KBM-7 (cell line): Measurements from ENCODE around the gene IQCH.

Source experiments
- DNase-seq: peaks from one replicate; pipeline ENCODE4 v3.0.0-alpha.2; 2015
- in situ Hi-C: fragments of 300-500 bp; cut with MboI; formaldehyde crosslinking; loops from 2 replicates; pipeline ENCODE4 v1.14.3; 2020; ENCODE audit warnings: low sequenced_read_pairs, low pct_unique_long_range_greater_than_20kb, mixed read lengths

IQCH gene

GRCh38 chr15:67380921-67381320, 126.3 kb downstream of the IQCH start:
- in situ Hi-C loops = no loop called here
- no peak for DNase-seq

DNA sequence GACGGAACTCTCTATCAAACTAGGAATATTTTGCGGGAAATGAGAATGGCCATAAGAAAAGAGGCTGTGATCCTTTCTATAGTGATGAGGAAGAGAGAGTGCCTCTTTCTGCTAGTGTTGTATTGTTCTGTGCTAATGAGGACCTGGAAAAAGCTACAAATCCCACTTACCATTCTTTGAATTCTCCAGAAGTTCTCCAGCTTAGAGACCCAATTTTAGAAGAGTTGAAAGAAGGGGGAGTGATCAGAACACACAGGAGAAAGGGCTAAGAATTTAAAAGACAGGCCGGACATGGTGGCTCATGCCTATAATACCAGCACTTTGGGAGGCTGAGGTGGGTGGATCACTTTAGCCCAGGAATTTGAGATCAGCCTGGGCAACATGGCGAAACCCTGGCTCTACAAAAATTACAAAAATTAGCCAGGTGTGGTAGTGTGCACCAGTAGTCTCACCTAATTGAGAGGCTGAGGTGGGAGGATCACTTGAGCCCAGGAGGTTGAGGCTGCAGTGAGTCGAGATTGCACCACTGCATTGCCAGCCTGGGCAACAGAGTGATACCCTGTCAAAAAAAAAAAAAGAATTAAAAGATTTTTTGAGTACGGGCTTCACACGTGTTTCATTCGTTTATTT, 126.9 kb downstream of the IQCH start:
- no peak for DNase-seq
- in situ Hi-C loops = no loop called here

GRCh38 chr15:67382723-67383122, 128.1 kb downstream of the IQCH start:
- DNase-seq = no peak
- in situ Hi-C loops = no loop called here

GRCh38 chr15:67383899-67384298, 129.3 kb downstream of the IQCH start:
- peak; percentile 40 for DNase-seq
- in situ Hi-C loops = no loop called here

DNA sequence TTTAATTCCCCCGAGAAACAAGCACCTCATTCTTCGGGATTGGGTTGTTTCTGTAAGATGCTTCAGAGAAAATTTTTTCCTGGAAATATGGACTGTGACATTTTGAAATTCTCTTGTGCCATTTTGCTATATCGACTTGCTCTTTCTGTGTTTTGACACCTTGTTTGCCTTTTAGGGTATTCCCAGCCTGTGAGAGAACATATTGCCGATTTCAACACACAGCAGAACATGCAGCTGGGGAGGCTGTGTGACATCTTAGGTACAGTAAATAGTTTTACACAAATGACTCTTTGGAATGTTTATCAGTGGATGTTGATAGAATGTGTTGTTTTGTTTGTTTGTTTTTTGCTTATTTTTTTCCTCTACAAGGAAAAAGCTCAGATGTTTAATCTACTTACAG, 130.2 kb downstream of the IQCH start:
- no peak for DNase-seq
- in situ Hi-C loops = no loop called here

- in situ Hi-C loops = no loop called here
- DNase-seq = no peak
Measured at GRCh38 chr15:67385971-67386370, 131.4 kb downstream of the IQCH start.

GRCh38 chr15:67386947-67387346, 132.4 kb downstream of the IQCH start:
- DNase-seq = no peak
- in situ Hi-C loops = no loop called here

DNA sequence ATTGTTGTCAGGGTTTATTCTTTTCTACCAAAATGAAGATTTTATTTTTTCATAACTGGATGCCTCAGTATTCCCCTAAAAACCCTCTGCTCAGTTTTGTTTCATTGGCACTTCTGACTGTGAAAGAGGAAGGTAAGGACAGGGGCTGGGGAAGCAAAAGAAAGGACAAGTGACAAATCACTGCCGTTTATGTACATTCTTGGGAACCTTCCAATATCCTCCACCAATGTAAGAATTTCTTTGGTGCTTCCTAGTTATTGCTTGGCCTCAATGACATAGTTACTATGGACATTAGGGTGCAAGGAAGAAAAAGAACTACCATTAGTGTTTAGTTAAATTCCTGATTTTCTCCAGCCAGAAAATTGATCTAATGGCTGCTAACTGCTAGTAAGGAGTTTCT, 135.4 kb downstream of the IQCH start:
- DNase-seq = no peak
- in situ Hi-C loops = no loop called here

GRCh38 chr15:67394873-67395639, 140.5 kb downstream of the IQCH start:
- DNase-seq = no peak
- in situ Hi-C loops = no loop called here

GRCh38 chr15:67396114-67396513, 141.5 kb downstream of the IQCH start:
- in situ Hi-C loops = no loop called here
- DNase-seq = peak; percentile 75

- no peak for DNase-seq
Measured at GRCh38 chr15:67397139-67397538, 142.6 kb downstream of the IQCH start.

DNA sequence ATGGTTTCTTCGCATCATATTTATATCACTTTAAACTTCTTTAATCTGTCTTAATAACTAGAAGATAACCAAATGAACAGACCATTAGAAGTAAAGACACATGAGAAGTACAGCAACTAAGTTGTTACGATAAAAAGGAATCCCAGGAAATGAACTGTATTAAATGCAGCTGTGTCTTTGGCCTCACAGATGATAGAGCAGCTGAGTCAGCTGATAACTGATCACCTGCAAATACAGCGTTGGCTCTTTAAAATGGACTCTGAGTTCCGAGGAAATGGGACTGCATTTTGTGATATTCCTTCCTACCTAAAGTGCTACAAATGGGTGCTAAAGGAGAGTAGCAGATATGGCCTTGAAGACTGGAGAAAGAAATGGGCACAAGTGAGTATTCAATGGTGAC, 145.3 kb downstream of the IQCH start:
- in situ Hi-C loops = no loop called here
- no peak for DNase-seq

More at GRCh38 chr15:67397139-67397538, 142.6 kb downstream of the IQCH start:
- in situ Hi-C loops = no loop called here

DNA sequence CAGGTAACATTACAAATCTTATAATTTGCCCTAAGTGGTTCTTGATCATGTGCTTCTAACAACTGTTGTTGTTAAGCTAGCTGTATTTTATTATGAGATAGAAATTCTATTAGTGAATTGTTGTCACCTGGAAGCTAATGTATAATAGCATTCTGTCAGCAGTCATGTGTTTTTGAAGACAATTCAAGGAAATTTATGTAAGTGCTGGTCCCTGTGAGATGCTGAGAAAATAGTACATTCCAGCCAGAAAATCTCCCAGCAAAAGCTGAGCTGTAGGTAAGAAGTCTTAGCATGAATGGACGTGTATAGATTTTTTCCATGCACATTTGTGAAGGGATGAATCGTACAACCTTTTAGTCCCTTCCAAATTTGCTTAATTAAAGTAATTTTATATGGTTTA, 146.3 kb downstream of the IQCH start:
- in situ Hi-C loops = no loop called here
- DNase-seq = no peak

- in situ Hi-C loops = no loop called here
- DNase-seq = no peak
Measured at GRCh38 chr15:67401336-67401735, 146.8 kb downstream of the IQCH start.

DNA sequence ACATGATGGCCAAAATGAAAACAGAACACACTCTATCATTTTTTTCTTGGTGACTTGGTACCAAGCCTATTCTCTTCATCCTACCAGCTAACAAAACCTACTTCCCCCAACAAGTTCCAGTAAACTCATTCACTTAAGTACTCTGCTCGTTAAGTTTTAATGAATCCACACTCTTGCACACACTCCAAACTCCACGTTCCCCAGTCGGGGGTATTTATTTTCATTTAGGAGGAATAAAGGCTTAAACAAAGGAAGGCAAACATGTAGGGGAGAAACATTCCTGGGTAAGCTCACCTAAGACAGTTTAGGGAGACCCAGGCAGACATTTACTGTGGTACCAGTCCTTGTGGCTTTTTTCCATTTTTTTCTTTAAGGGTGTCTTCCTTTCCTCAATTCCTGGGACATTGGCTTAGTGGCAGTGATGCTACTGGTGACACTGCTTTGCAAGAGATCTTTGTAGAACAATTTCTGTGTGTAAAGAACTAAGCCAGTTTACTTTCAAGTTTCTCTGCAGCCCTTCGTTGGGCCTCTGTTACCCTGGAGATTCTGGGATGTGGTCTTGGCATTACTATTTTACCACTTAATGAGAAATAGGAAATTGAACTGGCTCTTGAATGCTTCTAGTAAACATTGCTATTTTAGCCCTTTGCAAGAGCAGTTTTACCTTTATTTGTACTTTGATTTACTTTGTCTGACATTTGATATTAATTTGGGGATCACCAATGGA, 149.0 kb downstream of the IQCH start:
- no peak for DNase-seq
- in situ Hi-C loops = no loop called here

DNA sequence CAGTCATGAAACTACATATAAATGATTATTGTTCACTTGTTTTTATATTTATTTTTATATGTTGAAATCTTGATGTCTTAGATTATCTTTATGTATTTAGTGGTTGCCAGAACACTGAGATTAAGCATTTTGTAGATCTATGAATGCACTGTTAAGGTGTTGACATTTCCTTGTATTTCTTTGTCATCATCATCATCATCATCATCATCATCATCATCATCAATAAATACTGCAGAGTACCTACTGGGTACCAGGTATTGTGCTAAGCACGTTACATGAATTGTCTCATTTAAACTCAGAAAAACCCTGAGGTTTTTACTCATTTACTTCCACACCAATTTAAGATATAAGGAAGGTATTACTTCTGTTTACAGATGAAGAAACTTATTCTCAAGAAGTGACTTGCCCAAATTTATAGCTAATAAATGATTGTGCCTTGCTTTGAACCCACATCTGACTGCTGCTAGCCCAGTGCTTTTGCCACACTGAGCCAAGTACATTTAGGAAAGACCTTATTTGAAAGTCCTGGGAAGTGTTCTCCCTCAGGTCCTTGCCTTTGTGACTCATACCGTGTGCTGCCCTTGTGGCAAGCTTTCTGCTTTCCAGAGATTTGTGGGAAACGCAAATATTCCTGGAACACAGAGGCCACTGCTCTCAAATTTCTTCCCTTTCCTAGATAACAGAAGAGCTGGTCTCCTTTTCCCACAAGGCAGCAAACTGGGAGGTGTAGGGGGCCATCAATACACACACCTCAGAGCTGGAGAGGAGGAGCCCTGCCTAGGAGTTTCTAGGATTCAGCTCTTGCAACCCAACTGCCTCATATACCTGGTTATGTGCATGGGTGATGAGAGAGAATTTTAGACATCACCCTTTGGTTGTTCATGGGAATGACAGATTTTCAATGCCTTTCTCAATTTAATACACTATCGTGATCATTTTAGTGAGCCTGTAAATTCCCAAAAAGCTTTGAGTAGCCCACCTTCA, 150.9 kb downstream of the IQCH start:
- in situ Hi-C loops = no loop called here
- no peak for DNase-seq

GRCh38 chr15:67406257-67406861, 151.8 kb downstream of the IQCH start:
- DNase-seq = no peak
- in situ Hi-C loops = no loop called here

DNA sequence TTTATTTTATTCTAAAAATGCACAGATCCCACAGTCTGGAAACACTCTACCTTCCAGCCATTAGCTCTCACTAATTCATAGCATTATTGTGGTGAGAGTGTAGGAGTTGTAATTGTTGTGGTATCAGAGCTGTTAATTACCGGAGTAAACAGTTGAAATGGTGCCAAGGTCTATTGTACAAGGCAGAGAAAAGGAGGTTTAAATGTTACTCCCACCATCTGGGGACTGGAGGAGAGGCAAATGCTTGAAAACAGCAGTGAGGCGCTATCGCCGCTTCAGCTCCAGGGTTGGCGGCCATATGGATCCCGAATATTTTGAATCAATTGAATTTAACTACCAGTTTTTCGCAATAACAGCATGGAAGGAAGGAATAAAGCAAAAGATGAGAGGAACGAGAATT, 153.2 kb downstream of the IQCH start:
- in situ Hi-C loops = no loop called here
- DNase-seq = no peak

- in situ Hi-C loops = no loop called here
- peak; percentile 36 for DNase-seq
Measured at GRCh38 chr15:67409175-67409574, 154.6 kb downstream of the IQCH start.
